K562 (cell line): Measurements from ENCODE around the gene SLC7A8. TPM values are rescaled to one million over a fixed set of nuclear protein-coding genes. Genes with fewer than 3 reads are reported as not detected.

ENCODE experiments used
- BRD9 ChIP-seq: fragments of 450-650 bp; IDR thresholded peaks from 2 replicates; pipeline ENCODE4 v1.6.1; 2018; ENCODE audit warnings: low read depth; ENCODE audit not compliant: partially characterized antibody
- CHD4 ChIP-seq: fragments of 200-600 bp; sonication (generic); IDR thresholded peaks from 3 replicates; pipeline ENCODE4 v1.6.1; 2012; ENCODE audit warnings: low read depth, mild to moderate bottlenecking, mixed read lengths, low read length, inconsistent platforms; ENCODE audit not compliant: insufficient read depth, insufficient replicate concordance, poor library complexity, severe bottlenecking
- ELF1 ChIP-seq: fragments of 200-800 bp; sonication (Bioruptor generic); IDR thresholded peaks from 2 replicates; pipeline ENCODE4 v1.6.1; 2016; ENCODE audit warnings: missing genetic modification characterization, missing compliant biosample characterization
- JUN ChIP-seq, 2 experiments: sonication (generic) in 1 of 2; formaldehyde crosslinking in 1 of 2; IDR thresholded peaks; 2 replicates each; pipeline versions ENCODE4 v1.6.1 to v1.8.0; 2012 to 2022; ENCODE audit warnings: borderline replicate concordance in 2 of 2, mild to moderate bottlenecking in 2 of 2, improper control_type of control experiment in 1 of 2, low read depth in 1 of 2, low read length in 1 of 2, missing genetic modification reagents in 1 of 2
- NFXL1 ChIP-seq: fragments of 450-650 bp; formaldehyde crosslinking; IDR thresholded peaks from 2 replicates; pipeline ENCODE4 v1.4.0; 2021; ENCODE audit warnings: mild to moderate bottlenecking
- PCBP1 ChIP-seq: fragments of 200-400 bp; formaldehyde crosslinking; IDR thresholded peaks from 2 replicates; pipeline ENCODE4 v1.6.1; 2018; ENCODE audit warnings: mild to moderate bottlenecking, low read depth, low read length; ENCODE audit not compliant: poor library complexity, severe bottlenecking
- PHF21A ChIP-seq: fragments of 450-650 bp; IDR thresholded peaks from 2 replicates; pipeline ENCODE4 v1.6.1; 2017; ENCODE audit warnings: low read depth, borderline replicate concordance
- PPARD ChIP-seq: fragments of 250-450 bp; sonication (Bioruptor Pico); IDR thresholded peaks from 2 replicates; pipeline ENCODE4 v1.8.0; 2022; ENCODE audit warnings: inconsistent platforms, mild to moderate bottlenecking, moderate library complexity
- RCOR1 ChIP-seq, 2 experiments: IDR thresholded peaks; 2 replicates each; pipeline ENCODE4 v1.6.1; 2012; ENCODE audit warnings: low read depth in 2 of 2, low read length in 2 of 2, borderline replicate concordance in 1 of 2, improper control_type of control experiment in 1 of 2
- SAFB ChIP-seq: fragments of 200-400 bp; formaldehyde crosslinking; IDR thresholded peaks from 2 replicates; pipeline ENCODE4 v1.6.1; 2017; ENCODE audit warnings: low read depth, low read length, borderline replicate concordance
- ZNF146 ChIP-seq: IDR thresholded peaks from one replicate; pipeline ENCODE4 v1.6.1; 2018; ENCODE audit warnings: missing compliant biosample characterization; ENCODE audit not compliant: unreplicated experiment
- polyA plus RNA-seq, 8 experiments: library from polyadenylated mRNA; depleted of rRNA in 4 of 8; stranded (reverse) in 5 of 8; unstranded in 3 of 8; fragments of >200 nt; fragmentation: Nextera tagmentation in 2 of 8; fragmentation: Illumina TruSeq in 1 of 8; extraction: Ambion mirVana in 2 of 8; extraction: Trizol in 1 of 8; gene quantifications; 2 replicates each; pipeline versions ENCODE4 v1.2.1 to v1.2.3, GENCODE V29; 2011 to 2014; ENCODE audit warnings: inconsistent platforms in 1 of 8, missing spikeins in 1 of 8
- total RNA-seq, 7 experiments: library from RNA; depleted of rRNA in 6 of 7; stranded (reverse); fragments of >200 nt in 6 of 7; fragmentation: Illumina TruSeq in 2 of 7; extraction: Trizol in 2 of 7; gene quantifications; 2 replicates each; pipeline versions ENCODE4 v1.2.1 to v1.2.3, GENCODE V29; 2011 to 2021; ENCODE audit warnings: low replicate concordance in 1 of 7
- TF ChIP-seq, protein P1 (sequence below): fragments of 200-600 bp; sonication (generic); IDR thresholded peaks from one replicate; pipeline ENCODE4 v1.6.1; 2012; ENCODE audit warnings: mild to moderate bottlenecking, low read depth, low read length, inconsistent platforms
- TF ChIP-seq, protein P2 (sequence below): fragments of 450-650 bp; IDR thresholded peaks from 2 replicates; pipeline ENCODE4 v1.6.1; 2016

The SLC7A8 gene
- total and polyA plus RNA-seq, 9 of the 15 experiments (the other 6 are each of a cell fraction or from before 2014, with no cell fraction given) = 2.0 to 33.0 (median 6.0) TPM

DNA sequence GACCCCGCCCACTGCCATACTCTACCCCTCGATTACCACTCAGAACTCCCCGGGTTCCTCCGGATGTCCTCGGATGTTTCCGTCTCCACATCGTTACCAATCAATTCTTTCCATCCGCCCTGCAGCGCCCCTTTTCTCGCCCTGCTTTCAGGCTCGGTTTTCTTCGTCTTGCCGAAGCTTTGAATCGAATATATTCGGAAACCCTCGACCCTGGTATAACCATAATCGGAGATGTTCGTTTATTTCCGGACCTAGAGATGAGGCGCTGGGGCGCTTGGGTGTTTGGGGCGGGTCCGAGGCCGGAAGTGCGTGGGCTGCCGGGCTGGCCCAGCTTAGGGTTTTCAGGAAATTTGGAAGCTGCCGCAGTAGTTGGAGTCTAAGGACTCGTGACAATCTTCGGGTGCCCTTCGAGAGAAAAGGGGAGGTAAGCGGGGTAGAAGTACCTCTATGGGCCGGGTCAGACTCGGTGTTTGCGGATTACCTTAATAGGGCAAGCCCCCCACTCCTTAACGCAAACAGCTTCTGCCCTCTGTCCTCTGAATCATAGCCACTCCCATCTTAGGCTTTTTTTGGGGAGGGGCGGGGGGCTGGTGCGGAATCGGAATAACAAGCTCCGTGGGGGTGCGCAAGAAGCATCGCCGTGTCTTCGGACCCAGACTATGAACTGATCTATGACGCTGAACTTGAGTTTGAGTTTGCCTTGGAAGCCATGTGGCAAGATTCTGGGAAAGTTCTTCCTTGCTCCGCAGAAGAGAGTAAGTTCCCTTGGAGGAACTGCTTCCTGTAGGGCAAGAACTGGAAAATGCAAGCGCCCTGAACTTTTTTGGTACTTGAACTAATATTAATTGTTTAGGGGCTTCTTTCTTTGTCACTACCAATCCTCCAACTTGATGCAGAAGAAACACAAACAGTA, 88.0 kb downstream of the SLC7A8 start, which contains the start of gene C14orf119 (continued):
- TF ChIP-seq, protein P1, sequence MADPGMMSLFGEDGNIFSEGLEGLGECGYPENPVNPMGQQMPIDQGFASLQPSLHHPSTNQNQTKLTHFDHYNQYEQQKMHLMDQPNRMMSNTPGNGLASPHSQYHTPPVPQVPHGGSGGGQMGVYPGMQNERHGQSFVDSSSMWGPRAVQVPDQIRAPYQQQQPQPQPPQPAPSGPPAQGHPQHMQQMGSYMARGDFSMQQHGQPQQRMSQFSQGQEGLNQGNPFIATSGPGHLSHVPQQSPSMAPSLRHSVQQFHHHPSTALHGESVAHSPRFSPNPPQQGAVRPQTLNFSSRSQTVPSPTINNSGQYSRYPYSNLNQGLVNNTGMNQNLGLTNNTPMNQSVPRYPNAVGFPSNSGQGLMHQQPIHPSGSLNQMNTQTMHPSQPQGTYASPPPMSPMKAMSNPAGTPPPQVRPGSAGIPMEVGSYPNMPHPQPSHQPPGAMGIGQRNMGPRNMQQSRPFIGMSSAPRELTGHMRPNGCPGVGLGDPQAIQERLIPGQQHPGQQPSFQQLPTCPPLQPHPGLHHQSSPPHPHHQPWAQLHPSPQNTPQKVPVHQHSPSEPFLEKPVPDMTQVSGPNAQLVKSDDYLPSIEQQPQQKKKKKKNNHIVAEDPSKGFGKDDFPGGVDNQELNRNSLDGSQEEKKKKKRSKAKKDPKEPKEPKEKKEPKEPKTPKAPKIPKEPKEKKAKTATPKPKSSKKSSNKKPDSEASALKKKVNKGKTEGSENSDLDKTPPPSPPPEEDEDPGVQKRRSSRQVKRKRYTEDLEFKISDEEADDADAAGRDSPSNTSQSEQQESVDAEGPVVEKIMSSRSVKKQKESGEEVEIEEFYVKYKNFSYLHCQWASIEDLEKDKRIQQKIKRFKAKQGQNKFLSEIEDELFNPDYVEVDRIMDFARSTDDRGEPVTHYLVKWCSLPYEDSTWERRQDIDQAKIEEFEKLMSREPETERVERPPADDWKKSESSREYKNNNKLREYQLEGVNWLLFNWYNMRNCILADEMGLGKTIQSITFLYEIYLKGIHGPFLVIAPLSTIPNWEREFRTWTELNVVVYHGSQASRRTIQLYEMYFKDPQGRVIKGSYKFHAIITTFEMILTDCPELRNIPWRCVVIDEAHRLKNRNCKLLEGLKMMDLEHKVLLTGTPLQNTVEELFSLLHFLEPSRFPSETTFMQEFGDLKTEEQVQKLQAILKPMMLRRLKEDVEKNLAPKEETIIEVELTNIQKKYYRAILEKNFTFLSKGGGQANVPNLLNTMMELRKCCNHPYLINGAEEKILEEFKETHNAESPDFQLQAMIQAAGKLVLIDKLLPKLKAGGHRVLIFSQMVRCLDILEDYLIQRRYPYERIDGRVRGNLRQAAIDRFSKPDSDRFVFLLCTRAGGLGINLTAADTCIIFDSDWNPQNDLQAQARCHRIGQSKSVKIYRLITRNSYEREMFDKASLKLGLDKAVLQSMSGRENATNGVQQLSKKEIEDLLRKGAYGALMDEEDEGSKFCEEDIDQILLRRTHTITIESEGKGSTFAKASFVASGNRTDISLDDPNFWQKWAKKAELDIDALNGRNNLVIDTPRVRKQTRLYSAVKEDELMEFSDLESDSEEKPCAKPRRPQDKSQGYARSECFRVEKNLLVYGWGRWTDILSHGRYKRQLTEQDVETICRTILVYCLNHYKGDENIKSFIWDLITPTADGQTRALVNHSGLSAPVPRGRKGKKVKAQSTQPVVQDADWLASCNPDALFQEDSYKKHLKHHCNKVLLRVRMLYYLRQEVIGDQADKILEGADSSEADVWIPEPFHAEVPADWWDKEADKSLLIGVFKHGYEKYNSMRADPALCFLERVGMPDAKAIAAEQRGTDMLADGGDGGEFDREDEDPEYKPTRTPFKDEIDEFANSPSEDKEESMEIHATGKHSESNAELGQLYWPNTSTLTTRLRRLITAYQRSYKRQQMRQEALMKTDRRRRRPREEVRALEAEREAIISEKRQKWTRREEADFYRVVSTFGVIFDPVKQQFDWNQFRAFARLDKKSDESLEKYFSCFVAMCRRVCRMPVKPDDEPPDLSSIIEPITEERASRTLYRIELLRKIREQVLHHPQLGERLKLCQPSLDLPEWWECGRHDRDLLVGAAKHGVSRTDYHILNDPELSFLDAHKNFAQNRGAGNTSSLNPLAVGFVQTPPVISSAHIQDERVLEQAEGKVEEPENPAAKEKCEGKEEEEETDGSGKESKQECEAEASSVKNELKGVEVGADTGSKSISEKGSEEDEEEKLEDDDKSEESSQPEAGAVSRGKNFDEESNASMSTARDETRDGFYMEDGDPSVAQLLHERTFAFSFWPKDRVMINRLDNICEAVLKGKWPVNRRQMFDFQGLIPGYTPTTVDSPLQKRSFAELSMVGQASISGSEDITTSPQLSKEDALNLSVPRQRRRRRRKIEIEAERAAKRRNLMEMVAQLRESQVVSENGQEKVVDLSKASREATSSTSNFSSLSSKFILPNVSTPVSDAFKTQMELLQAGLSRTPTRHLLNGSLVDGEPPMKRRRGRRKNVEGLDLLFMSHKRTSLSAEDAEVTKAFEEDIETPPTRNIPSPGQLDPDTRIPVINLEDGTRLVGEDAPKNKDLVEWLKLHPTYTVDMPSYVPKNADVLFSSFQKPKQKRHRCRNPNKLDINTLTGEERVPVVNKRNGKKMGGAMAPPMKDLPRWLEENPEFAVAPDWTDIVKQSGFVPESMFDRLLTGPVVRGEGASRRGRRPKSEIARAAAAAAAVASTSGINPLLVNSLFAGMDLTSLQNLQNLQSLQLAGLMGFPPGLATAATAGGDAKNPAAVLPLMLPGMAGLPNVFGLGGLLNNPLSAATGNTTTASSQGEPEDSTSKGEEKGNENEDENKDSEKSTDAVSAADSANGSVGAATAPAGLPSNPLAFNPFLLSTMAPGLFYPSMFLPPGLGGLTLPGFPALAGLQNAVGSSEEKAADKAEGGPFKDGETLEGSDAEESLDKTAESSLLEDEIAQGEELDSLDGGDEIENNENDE = no peak
- no peak for TF ChIP-seq PPARD (CRISPR knock-in tag)
- TF ChIP-seq JUN (IDR thresholded peaks at IDR 0.05; ENCODE audit: borderline replicate concordance, low read depth, low read length) = 0 out of 2 replicates have a peak, but pooled peaks have one; percentile 38
- TF ChIP-seq JUN (CRISPR knock-in tag; IDR thresholded peaks at IDR 0.05; ENCODE audit: borderline replicate concordance) = no peak
- TF ChIP-seq, protein P2, sequence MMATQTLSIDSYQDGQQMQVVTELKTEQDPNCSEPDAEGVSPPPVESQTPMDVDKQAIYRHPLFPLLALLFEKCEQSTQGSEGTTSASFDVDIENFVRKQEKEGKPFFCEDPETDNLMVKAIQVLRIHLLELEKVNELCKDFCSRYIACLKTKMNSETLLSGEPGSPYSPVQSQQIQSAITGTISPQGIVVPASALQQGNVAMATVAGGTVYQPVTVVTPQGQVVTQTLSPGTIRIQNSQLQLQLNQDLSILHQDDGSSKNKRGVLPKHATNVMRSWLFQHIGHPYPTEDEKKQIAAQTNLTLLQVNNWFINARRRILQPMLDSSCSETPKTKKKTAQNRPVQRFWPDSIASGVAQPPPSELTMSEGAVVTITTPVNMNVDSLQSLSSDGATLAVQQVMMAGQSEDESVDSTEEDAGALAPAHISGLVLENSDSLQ = peak; percentile 76
- peak in 1 of 2 experiments; percentile 44; a peak in 1 of 4 replicates for TF ChIP-seq RCOR1 (IDR thresholded peaks at IDR 0.05; ENCODE audit: borderline replicate concordance in 1 of 2, low read depth in 2 of 2, low read length in 2 of 2)
- TF ChIP-seq SAFB = no peak
- no peak for TF ChIP-seq CHD4
- no peak for TF ChIP-seq PCBP1
- peak; percentile 69 for TF ChIP-seq BRD9
- no peak for TF ChIP-seq ZNF146
- no peak for TF ChIP-seq PHF21A
- no peak for TF ChIP-seq NFXL1
- TF ChIP-seq ELF1 = peak; percentile 89
